ENCODE data around the gene TMEM117.

- TF ChIP-seq CTCF (IDR thresholded peaks at IDR 0.05) (no peak), POLR2AphosphoS5 (IDR thresholded peaks at IDR 0.05; ENCODE audit: insufficient read depth in 1 of 2, low read depth in 1 of 2) (no peak), POLR2A (IDR thresholded peaks at IDR 0.05) (no peak)
These were observed 319.5 kb downstream of the TMEM117 start for GRCh38 chr12:44155358-44155757.
